ENCODE measurements around the gene UBE2J2. TPM values are rescaled to one million over a fixed set of nuclear protein-coding genes. Genes with fewer than 3 reads are reported as not detected.

The UBE2J2 gene
- total RNA-seq, 2 donors from 2014 or later: 23.6 to 39.2 TPM

DNA sequence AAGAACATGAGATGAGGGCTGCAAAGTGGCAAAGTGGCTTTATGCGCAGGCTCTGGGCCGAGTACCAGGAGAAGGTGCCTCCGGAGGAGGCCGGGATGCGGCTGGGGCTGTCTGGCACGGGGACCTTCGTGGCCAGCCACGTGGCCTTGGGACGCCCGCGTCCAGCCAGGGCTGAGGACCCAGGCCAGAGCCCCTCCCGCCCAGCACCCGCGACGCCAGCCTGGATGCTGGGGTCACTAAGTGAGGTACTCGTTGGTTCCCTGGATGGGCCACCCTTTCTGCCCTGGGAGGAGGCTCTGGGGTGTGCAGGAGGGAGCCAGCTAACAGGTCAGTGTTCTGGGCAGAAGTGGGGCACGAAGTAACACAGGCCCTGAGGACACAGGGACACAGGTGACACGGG, 19.2 kb upstream of the UBE2J2 start:
- no peaks in the 10 kb centered on the region for H3K9me3 ChIP-seq
- 77 to 80% methylated on average over 15 to 17 of the region's 18 CpGs for WGBS, 2 donors

DNA sequence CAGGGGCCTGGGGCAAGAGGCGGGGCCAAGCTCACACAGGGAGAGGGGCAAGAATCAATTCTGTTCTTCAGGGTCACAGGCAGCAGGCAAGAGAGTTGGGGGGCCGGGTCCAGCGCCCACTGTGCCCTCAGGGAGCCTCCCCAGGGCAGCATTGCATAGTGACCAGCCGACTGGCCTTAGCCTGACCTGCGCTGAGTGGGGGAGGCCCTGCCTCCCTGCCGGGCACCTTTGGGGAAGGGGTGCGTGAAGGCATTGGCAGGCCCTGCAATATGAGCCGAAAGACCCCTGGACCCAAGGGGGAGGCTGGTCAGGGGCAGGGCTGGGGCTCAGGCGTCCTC, 18.8 kb upstream of the UBE2J2 start:
- Histone ChIP-seq H3K27ac (no peak overlapping the region), H3K36me3 (replicated peaks in 1 of 2; ENCODE audit: insufficient read depth in 1 of 2, low read depth in 2 of 2) (no peaks in the 10 kb centered on the region), H3K4me3 (no peak overlapping the region), H3K4me1 (peaks cover 11% of the 10 kb centered on the region), H3K27me3 (no peaks in the 10 kb centered on the region), H3K9me3 (no peaks in the 10 kb centered on the region)
- 66 to 83% methylated on average over 8 to 9 of the region's 9 CpGs for WGBS, 2 donors
- ATAC-seq (no peak), DNase-seq (no peak)
- TF ChIP-seq, protein P1, sequence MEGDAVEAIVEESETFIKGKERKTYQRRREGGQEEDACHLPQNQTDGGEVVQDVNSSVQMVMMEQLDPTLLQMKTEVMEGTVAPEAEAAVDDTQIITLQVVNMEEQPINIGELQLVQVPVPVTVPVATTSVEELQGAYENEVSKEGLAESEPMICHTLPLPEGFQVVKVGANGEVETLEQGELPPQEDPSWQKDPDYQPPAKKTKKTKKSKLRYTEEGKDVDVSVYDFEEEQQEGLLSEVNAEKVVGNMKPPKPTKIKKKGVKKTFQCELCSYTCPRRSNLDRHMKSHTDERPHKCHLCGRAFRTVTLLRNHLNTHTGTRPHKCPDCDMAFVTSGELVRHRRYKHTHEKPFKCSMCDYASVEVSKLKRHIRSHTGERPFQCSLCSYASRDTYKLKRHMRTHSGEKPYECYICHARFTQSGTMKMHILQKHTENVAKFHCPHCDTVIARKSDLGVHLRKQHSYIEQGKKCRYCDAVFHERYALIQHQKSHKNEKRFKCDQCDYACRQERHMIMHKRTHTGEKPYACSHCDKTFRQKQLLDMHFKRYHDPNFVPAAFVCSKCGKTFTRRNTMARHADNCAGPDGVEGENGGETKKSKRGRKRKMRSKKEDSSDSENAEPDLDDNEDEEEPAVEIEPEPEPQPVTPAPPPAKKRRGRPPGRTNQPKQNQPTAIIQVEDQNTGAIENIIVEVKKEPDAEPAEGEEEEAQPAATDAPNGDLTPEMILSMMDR (IDR thresholded peaks at IDR 0.05): no peak
- TF ChIP-seq POLR2A (IDR thresholded peaks at IDR 0.05): no peak
- intact Hi-C loops (cut with DNase I): loop anchor here (5.0 to 10.0 kb wide), 3 partner anchors 170 to 308 kb away; partner anchors contain the start of gene PERM1

More for the DNA sequence above, 19.2 kb upstream of the UBE2J2 start:
- DNase-seq (no peak), ATAC-seq (no peak)
- no peak overlapping the region for H3K4me3 ChIP-seq
- no peaks in the 10 kb centered on the region for H3K27me3 ChIP-seq
- no peak for TF ChIP-seq POLR2A (IDR thresholded peaks at IDR 0.05)
- TF ChIP-seq, protein P1 (IDR thresholded peaks at IDR 0.05): no peak
- H3K27ac ChIP-seq: no peak overlapping the region
- H3K4me1 ChIP-seq: peaks cover 11% of the 10 kb centered on the region
- intact Hi-C loops (cut with DNase I): loop anchor here (5.0 to 10.0 kb wide), 3 partner anchors 171 to 308 kb away; partner anchors contain the start of gene PERM1
- no peaks in the 10 kb centered on the region for H3K36me3 ChIP-seq (replicated peaks in 1 of 2; ENCODE audit: insufficient read depth in 1 of 2, low read depth in 2 of 2)

DNA sequence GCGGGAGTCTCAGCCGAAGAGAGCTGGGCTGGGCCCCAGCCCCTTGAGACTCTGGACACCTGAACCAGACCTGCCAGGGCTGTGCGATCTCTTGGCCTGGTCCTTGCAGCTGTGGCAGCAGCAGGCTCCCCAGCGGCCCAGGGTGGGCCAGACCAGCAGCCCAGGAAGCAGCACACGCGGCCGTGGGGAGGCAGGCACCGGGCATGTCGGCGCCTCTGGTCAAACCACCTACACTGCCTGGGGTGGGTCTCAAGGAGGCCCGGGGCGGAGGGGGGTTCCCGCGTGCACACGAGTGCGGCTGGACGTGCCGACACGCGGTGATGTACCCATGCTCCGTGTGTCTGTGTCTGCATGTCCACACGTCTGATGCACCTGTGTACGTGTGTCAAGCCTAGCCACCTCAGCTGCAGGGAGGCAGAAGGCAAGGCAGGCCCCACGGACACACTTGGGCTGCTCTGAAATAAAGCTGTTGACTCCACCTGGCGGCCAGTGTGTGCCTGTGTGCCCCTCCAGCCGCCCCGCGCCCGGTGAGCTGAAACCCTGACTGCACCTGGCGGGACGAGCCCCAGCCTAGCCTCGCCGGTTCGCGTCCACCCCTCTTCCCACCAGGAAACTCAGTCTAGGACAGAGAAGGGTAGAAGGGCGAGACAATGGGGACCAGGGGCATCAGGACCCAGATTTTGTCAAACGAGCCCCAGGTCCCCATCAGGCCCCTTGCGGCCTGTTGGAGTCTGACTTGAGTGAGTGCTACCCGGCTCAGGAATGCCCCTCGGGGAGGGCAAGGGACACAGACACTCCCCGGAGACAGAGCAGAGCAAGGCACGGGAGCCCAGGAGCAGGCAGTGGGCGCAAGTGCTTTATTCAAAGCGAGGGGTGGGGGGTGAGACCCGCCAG, 18.1 kb upstream of the UBE2J2 start:
- ATAC-seq (peak; percentile 81), DNase-seq (peak; percentile 85 to 91 (median 88))
- intact Hi-C loops (cut with DNase I): loop anchor here (5.0 to 10.0 kb wide), 3 partner anchors 169 to 307 kb away; partner anchors contain the start of gene PERM1
- no peaks in the 10 kb centered on the region for H3K9me3 ChIP-seq
- H3K27ac ChIP-seq: no peak overlapping the region
- no peaks in the 10 kb centered on the region for H3K27me3 ChIP-seq
- WGBS, 2 donors: 38 to 43% methylated on average over 26 to 45 of the region's 45 CpGs
- H3K4me1 ChIP-seq: peaks cover 11% of the 10 kb centered on the region
- H3K4me3 ChIP-seq: no peak overlapping the region
- TF ChIP-seq, protein P1 (IDR thresholded peaks at IDR 0.05): peak; percentile 61 to 89 (median 79)
- TF ChIP-seq POLR2A (IDR thresholded peaks at IDR 0.05): peak in 1 of 3 donors; percentile 13
- no peaks in the 10 kb centered on the region for H3K36me3 ChIP-seq (replicated peaks in 1 of 2; ENCODE audit: insufficient read depth in 1 of 2, low read depth in 2 of 2)

DNA sequence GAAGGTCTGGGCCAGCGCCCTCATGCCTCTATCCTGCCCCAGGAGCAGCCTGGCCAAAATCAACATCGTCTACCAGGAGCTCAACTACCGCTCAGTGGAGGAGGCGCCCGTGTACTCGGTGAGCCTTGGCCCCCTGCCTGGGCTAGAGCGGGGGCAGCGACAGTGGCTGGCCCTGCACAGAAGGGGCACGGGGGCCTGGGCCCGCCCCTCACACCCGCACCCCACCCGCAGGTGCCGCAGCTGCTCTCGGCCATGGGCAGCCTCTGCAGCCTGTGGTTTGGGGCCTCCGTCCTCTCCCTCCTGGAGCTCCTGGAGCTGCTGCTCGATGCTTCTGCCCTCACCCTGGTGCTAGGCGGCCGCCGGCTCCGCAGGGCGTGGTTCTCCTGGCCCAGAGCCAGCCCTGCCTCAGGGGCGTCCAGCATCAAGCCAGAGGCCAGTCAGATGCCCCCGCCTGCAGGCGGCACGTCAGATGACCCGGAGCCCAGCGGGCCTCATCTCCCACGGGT, 17.4 kb upstream of the UBE2J2 start:
- 40 to 45% methylated on average over 9 to 26 of the region's 28 CpGs for WGBS, 2 donors
- intact Hi-C loops (cut with DNase I): loop anchor here (5.0 to 10.0 kb wide), 3 partner anchors 169 to 306 kb away; partner anchors contain the start of gene PERM1
- peaks cover 0 to 4% of the 10 kb centered on the region in 2 donors for H3K27me3 ChIP-seq
- no peak for ATAC-seq
- H3K27ac ChIP-seq: no peak overlapping the region
- peaks cover 11% of the 10 kb centered on the region for H3K4me1 ChIP-seq
- TF ChIP-seq POLR2A (IDR thresholded peaks at IDR 0.05): no peak
- TF ChIP-seq, protein P1 (IDR thresholded peaks at IDR 0.05): no peak
- no peak overlapping the region for H3K4me3 ChIP-seq
- no peaks in the 10 kb centered on the region for H3K9me3 ChIP-seq
- peak in 1 of 4 donors; percentile 19 for DNase-seq
- H3K36me3 ChIP-seq (replicated peaks in 1 of 2; ENCODE audit: insufficient read depth in 1 of 2, low read depth in 2 of 2): no peaks in the 10 kb centered on the region

Data from body of pancreas (tissue), 4 donors.